GM12891 (cell line): Measurements from ENCODE around the gene LCMT1.

Experiments used
- POU2F2 ChIP-seq: IDR thresholded peaks from 2 replicates; pipeline ENCODE4 v1.6.1; 2011; ENCODE audit warnings: low read depth, mild to moderate bottlenecking, control low read depth, low read length, moderate library complexity
- TAF1 ChIP-seq: IDR thresholded peaks from 2 replicates; pipeline ENCODE4 v1.6.1; 2011; ENCODE audit warnings: low read depth, low read length, control low read depth

DNA sequence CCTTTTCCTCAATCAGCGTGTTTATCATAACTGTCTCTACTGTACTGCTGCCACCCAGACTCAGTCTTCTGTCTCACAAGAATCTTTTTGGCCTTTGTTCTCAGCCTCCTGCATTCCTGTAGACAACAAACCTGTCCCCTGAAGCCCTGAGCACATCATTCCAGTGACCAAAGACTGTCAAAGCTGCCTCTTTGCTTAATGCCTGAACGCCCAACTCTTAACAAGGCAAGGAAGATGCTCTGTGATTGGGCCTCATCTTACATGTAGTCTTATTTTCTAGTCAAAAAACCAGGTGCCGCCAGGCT lies 75.9 kb downstream of the LCMT1 start:
- TF ChIP-seq POU2F2, result no peak
- TF ChIP-seq TAF1, result no peak
